22Rv1 (cell line): Measurements from ENCODE around the gene PDE6A.

Experiments
- ZFX ChIP-seq: fragments of 450-650 bp; IDR thresholded peaks from 2 replicates; pipeline ENCODE4 v1.6.1; 2017; ENCODE audit warnings: antibody characterized with exemption, borderline replicate concordance
- TF ChIP-seq, protein P1 (sequence below): fragments of 450-650 bp; IDR thresholded peaks from 2 replicates; pipeline ENCODE4 v1.5.1; 2017; ENCODE audit warnings: mild to moderate bottlenecking

DNA sequence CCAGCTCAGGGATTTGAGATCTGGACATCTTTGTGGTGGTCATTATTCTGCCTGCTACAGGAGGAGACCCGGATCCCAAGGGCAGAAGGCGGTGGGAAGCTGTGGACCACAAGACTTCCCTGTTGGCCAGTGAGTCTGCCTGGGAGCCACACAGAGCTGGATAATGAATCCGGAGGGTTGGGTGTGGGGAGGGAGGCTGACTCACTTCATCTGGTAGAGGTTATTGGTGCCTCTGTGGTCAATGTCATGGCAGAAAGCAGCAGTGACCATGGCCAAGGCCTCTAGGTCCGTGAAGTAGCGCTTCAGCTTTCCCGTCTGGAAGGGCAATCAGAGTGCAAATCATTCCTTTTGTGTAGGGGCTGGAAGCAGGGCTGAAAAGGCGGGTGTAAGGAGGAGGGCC is 58.5 kb downstream of the PDE6A start:
- TF ChIP-seq, protein P1, sequence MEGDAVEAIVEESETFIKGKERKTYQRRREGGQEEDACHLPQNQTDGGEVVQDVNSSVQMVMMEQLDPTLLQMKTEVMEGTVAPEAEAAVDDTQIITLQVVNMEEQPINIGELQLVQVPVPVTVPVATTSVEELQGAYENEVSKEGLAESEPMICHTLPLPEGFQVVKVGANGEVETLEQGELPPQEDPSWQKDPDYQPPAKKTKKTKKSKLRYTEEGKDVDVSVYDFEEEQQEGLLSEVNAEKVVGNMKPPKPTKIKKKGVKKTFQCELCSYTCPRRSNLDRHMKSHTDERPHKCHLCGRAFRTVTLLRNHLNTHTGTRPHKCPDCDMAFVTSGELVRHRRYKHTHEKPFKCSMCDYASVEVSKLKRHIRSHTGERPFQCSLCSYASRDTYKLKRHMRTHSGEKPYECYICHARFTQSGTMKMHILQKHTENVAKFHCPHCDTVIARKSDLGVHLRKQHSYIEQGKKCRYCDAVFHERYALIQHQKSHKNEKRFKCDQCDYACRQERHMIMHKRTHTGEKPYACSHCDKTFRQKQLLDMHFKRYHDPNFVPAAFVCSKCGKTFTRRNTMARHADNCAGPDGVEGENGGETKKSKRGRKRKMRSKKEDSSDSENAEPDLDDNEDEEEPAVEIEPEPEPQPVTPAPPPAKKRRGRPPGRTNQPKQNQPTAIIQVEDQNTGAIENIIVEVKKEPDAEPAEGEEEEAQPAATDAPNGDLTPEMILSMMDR = no peak
- TF ChIP-seq ZFX = no peak
